ENCODE measurements around the gene APLF. TPM values are rescaled to one million over a fixed set of nuclear protein-coding genes. Genes with fewer than 3 reads are reported as not detected.

Gene APLF
- polyA plus RNA-seq, 2 of the 4 experiments (the other 2 are of a cell fraction), result 1.5 to 2.8 TPM

- H3K4me2 ChIP-seq, result peak overlapping the region; percentile 28
- peak in 1 of 2 experiments; percentile 54; a peak in 3 of 6 replicates for ATAC-seq
- ChIA-PET POLR2A (no interaction called here), CTCF (interaction anchor here (8.1 kb wide), 1 partner anchor 15 kb away, joined by 83 read pairs; no protein-coding TSS in a partner anchor)
- peak in 1 of 2 experiments; percentile 37 for DNase-seq (ENCODE audit: low read depth in 1 of 2, low spot score in 1 of 2)
- H3K4me1 ChIP-seq, result peaks cover 16% of the 10 kb centered on the region; the same call in 2 of the 3 replicates
- no peaks in the 10 kb centered on the region for H3K9me3 ChIP-seq
- 62% methylated on average over 10 of the region's 10 CpGs for WGBS (ENCODE audit: missing lambda C conversion rate)
- H3K27ac ChIP-seq, result peak overlapping the region in 1 of 2 experiments; percentile 49; a peak in 2 of 6 replicates
- TF ChIP-seq TFCP2L1 (CRISPR knock-in tag; IDR thresholded peaks at IDR 0.05), result no peak
- no peak for TF ChIP-seq POLR2AphosphoS2 (conservative IDR thresholded peaks at IDR 0.05; ENCODE audit: low read length)
- TF ChIP-seq, protein P1, sequence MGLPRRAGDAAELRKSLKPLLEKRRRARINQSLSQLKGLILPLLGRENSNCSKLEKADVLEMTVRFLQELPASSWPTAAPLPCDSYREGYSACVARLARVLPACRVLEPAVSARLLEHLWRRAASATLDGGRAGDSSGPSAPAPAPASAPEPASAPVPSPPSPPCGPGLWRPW (IDR thresholded peaks at IDR 0.05), result peak; percentile 71
- TF ChIP-seq BCL3 (IDR thresholded peaks at IDR 0.05), result 0 out of 3 replicates have a peak, but pooled peaks have one; percentile 20
- TF ChIP-seq JUN (IDR thresholded peaks at IDR 0.05), result 0 out of 5 replicates have a peak, but pooled peaks of 1 of the 2 experiments have one; percentile 25
- TF ChIP-seq, protein P2, sequence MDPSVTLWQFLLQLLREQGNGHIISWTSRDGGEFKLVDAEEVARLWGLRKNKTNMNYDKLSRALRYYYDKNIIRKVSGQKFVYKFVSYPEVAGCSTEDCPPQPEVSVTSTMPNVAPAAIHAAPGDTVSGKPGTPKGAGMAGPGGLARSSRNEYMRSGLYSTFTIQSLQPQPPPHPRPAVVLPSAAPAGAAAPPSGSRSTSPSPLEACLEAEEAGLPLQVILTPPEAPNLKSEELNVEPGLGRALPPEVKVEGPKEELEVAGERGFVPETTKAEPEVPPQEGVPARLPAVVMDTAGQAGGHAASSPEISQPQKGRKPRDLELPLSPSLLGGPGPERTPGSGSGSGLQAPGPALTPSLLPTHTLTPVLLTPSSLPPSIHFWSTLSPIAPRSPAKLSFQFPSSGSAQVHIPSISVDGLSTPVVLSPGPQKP (IDR thresholded peaks at IDR 0.05; ENCODE audit: low read depth, low read length), result no peak
- TF ChIP-seq, protein P3, sequence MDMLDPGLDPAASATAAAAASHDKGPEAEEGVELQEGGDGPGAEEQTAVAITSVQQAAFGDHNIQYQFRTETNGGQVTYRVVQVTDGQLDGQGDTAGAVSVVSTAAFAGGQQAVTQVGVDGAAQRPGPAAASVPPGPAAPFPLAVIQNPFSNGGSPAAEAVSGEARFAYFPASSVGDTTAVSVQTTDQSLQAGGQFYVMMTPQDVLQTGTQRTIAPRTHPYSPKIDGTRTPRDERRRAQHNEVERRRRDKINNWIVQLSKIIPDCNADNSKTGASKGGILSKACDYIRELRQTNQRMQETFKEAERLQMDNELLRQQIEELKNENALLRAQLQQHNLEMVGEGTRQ (IDR thresholded peaks at IDR 0.05), result peak; percentile 39; the same call in 1 of the 2 replicates
- peak; percentile 52 to 87 for TF ChIP-seq CEBPB (IDR thresholded peaks at IDR 0.05)
- TF ChIP-seq EP300 (IDR thresholded peaks at IDR 0.05), result peak; percentile 18 to 60; a peak in 1 of 5 replicates
- TF ChIP-seq FOXS1 (CRISPR knock-in tag; IDR thresholded peaks at IDR 0.05), result peak; percentile 65; the same call in 1 of the 2 replicates
- no peak overlapping the region for H3K4me3 ChIP-seq
- no peak for FAIRE-seq
Measured at GRCh38 chr2:68426848-68427579, 40.4 kb upstream of the APLF start.

DNA sequence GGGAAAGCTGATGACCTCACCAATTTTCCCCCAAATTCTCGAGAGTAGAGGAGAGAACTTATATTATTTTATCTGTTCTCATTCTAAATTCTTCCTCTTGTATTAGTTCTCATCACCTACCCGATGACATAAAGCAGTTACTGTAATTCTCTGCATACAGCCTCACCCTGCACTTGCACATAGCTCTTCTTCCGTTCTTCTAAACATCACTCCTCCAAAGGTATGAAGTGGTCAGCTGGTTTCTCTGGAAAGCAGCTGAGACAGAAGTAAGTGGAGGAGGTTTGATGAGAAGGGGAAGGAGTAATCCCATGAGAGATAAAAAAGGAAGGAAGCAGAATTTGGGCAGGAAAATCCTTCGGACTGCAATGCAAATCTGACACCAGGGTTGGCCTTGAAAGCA lies 39.3 kb upstream of the APLF start:
- POLR2A ChIA-PET, result no interaction called here

More for the DNA sequence above, 39.3 kb upstream of the APLF start:
- H3K4me3 ChIP-seq, result no peak overlapping the region
- peak overlapping the region in 1 of 2 experiments; percentile 8; a peak in 2 of 6 replicates for H3K27ac ChIP-seq
- DNase-seq (ENCODE audit: low read depth in 1 of 2, low spot score in 1 of 2), result no peak
- TF ChIP-seq HOXA7 (CRISPR knock-in tag; IDR thresholded peaks at IDR 0.05) (no peak), HDAC2 (IDR thresholded peaks at IDR 0.05) (no peak), HEYL (CRISPR knock-in tag; IDR thresholded peaks at IDR 0.05) (no peak), RFX5 (IDR thresholded peaks at IDR 0.05) (no peak), ATOH8 (CRISPR knock-in tag; IDR thresholded peaks at IDR 0.05; ENCODE audit: low read depth) (no peak), E2F6 (IDR thresholded peaks at IDR 0.05; ENCODE audit: borderline replicate concordance, low read depth) (no peak), CEBPB (IDR thresholded peaks at IDR 0.05) (no peak)
- TF ChIP-seq, protein P1 (IDR thresholded peaks at IDR 0.05), result no peak
- no peaks in the 10 kb centered on the region for H3K9me3 ChIP-seq
- CTCF ChIA-PET, result interaction anchor here (1.1 to 8.1 kb wide), 5 partner anchors 14 to 67 kb away, joined by 3 to 83 read pairs (median 4); partner anchors contain the start of gene PLEK
- H3K4me1 ChIP-seq, result peaks cover 16% of the 10 kb centered on the region; the same call in 2 of the 3 replicates
- no peak for ATAC-seq
- no peak overlapping the region; the same call in 2 of the 3 replicates for H3K4me2 ChIP-seq
- WGBS (ENCODE audit: missing lambda C conversion rate), result 60% methylated on average over 4 of the region's 4 CpGs
- FAIRE-seq, result no peak

All from A549 (cell line).